GM12878 (cell line): Measurements from ENCODE around the gene PTPRN2.

ENCODE experiments used
- ATF3 ChIP-seq: IDR thresholded peaks from 2 replicates; pipeline ENCODE4 v1.6.1; 2011; ENCODE audit warnings: low read depth, mild to moderate bottlenecking, low read length, moderate library complexity, borderline replicate concordance; ENCODE audit errors: extremely low read depth
- BACH1 ChIP-seq: fragments of 450-650 bp; IDR thresholded peaks from 2 replicates; pipeline ENCODE4 v1.6.1; 2017; ENCODE audit warnings: mild to moderate bottlenecking, borderline replicate concordance
- CHD2 ChIP-seq: IDR thresholded peaks from 2 replicates; pipeline ENCODE4 v1.6.1; 2011; ENCODE audit warnings: low read depth, low read length, improper control_type of control experiment, borderline replicate concordance
- EZH2 ChIP-seq: IDR thresholded peaks from 2 replicates; pipeline ENCODE4 v1.6.1; 2012; ENCODE audit warnings: low read depth, mild to moderate bottlenecking, control low read depth, inconsistent platforms, low read length, borderline replicate concordance; ENCODE audit not compliant: control insufficient read depth
- MYC ChIP-seq: IDR thresholded peaks from 2 replicates; pipeline ENCODE4 v1.6.1; 2011; ENCODE audit warnings: mild to moderate bottlenecking, low read length, moderate library complexity, inconsistent platforms; ENCODE audit not compliant: insufficient read depth, insufficient replicate concordance, insufficient read length, severe bottlenecking
- POLR2AphosphoS5 ChIP-seq: IDR thresholded peaks from 2 replicates; pipeline ENCODE4 v1.6.1; 2011; ENCODE audit warnings: mild to moderate bottlenecking, low read length, inconsistent platforms
- RELA ChIP-seq: fragments of 450-650 bp; IDR thresholded peaks from 2 replicates; pipeline ENCODE4 v1.8.0; 2014; ENCODE audit warnings: borderline replicate concordance; ENCODE audit not compliant: partially characterized antibody
- RFX5 ChIP-seq: IDR thresholded peaks from 2 replicates; pipeline ENCODE4 v1.6.1; 2011; ENCODE audit warnings: low read depth, low read length, improper control_type of control experiment
- SMAD1 ChIP-seq: fragments of 450-650 bp; IDR thresholded peaks from 2 replicates; pipeline ENCODE4 v1.6.1; 2018; ENCODE audit warnings: mild to moderate bottlenecking, low read depth; ENCODE audit not compliant: partially characterized antibody
- TCF12 ChIP-seq: IDR thresholded peaks from 2 replicates; pipeline ENCODE4 v1.6.1; 2011; ENCODE audit warnings: low read depth, mild to moderate bottlenecking, low read length
- TF ChIP-seq, protein P1 (sequence below), 3 experiments: IDR thresholded peaks in 2 of 3; conservative IDR thresholded peaks in 1 of 3; 2 replicates each; pipeline ENCODE4 v1.5.1; 2011; ENCODE audit warnings: low read depth in 3 of 3, low read length in 3 of 3, mild to moderate bottlenecking in 3 of 3, control low read depth in 2 of 3, moderate library complexity in 2 of 3, inconsistent platforms in 1 of 3, mixed read lengths in 1 of 3; ENCODE audit not compliant: control insufficient read depth in 2 of 3, insufficient read depth in 1 of 3; ENCODE audit errors: extremely low read depth in 1 of 3
- TF ChIP-seq, protein P2 (sequence below): fragments of 150-350 bp; IDR thresholded peaks from 2 replicates; pipeline ENCODE4 v1.6.1; 2016; ENCODE audit warnings: low read depth, low read length
- TF ChIP-seq, protein P3 (sequence below): fragments of 450-650 bp; formaldehyde crosslinking; IDR thresholded peaks from 2 replicates; pipeline ENCODE4 v1.5.0; 2022; ENCODE audit warnings: mild to moderate bottlenecking, missing genetic modification characterization

GRCh38 chr7:158051776-158052175 lies 535.8 kb downstream of the PTPRN2 start:
- TF ChIP-seq CHD2 = no peak
- no peak for TF ChIP-seq MYC
- no peak for TF ChIP-seq ATF3
- TF ChIP-seq, protein P1, sequence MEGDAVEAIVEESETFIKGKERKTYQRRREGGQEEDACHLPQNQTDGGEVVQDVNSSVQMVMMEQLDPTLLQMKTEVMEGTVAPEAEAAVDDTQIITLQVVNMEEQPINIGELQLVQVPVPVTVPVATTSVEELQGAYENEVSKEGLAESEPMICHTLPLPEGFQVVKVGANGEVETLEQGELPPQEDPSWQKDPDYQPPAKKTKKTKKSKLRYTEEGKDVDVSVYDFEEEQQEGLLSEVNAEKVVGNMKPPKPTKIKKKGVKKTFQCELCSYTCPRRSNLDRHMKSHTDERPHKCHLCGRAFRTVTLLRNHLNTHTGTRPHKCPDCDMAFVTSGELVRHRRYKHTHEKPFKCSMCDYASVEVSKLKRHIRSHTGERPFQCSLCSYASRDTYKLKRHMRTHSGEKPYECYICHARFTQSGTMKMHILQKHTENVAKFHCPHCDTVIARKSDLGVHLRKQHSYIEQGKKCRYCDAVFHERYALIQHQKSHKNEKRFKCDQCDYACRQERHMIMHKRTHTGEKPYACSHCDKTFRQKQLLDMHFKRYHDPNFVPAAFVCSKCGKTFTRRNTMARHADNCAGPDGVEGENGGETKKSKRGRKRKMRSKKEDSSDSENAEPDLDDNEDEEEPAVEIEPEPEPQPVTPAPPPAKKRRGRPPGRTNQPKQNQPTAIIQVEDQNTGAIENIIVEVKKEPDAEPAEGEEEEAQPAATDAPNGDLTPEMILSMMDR (IDR thresholded peaks at IDR 0.05 in 2 of 3, conservative IDR thresholded peaks at IDR 0.05 in 1 of 3; ENCODE audit: control insufficient read depth in 2 of 3, extremely low read depth in 1 of 3, insufficient read depth in 1 of 3, low read depth in 3 of 3, low read length in 3 of 3) = no peak
- no peak for TF ChIP-seq TCF12
- TF ChIP-seq, protein P2, sequence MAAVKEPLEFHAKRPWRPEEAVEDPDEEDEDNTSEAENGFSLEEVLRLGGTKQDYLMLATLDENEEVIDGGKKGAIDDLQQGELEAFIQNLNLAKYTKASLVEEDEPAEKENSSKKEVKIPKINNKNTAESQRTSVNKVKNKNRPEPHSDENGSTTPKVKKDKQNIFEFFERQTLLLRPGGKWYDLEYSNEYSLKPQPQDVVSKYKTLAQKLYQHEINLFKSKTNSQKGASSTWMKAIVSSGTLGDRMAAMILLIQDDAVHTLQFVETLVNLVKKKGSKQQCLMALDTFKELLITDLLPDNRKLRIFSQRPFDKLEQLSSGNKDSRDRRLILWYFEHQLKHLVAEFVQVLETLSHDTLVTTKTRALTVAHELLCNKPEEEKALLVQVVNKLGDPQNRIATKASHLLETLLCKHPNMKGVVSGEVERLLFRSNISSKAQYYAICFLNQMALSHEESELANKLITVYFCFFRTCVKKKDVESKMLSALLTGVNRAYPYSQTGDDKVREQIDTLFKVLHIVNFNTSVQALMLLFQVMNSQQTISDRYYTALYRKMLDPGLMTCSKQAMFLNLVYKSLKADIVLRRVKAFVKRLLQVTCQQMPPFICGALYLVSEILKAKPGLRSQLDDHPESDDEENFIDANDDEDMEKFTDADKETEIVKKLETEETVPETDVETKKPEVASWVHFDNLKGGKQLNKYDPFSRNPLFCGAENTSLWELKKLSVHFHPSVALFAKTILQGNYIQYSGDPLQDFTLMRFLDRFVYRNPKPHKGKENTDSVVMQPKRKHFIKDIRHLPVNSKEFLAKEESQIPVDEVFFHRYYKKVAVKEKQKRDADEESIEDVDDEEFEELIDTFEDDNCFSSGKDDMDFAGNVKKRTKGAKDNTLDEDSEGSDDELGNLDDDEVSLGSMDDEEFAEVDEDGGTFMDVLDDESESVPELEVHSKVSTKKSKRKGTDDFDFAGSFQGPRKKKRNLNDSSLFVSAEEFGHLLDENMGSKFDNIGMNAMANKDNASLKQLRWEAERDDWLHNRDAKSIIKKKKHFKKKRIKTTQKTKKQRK = no peak
- TF ChIP-seq BACH1 = no peak
- no peak for TF ChIP-seq RFX5
- no peak for TF ChIP-seq POLR2AphosphoS5
- TF ChIP-seq EZH2 = no peak
- no peak for TF ChIP-seq SMAD1
- no peak for TF ChIP-seq RELA
- TF ChIP-seq, protein P3, sequence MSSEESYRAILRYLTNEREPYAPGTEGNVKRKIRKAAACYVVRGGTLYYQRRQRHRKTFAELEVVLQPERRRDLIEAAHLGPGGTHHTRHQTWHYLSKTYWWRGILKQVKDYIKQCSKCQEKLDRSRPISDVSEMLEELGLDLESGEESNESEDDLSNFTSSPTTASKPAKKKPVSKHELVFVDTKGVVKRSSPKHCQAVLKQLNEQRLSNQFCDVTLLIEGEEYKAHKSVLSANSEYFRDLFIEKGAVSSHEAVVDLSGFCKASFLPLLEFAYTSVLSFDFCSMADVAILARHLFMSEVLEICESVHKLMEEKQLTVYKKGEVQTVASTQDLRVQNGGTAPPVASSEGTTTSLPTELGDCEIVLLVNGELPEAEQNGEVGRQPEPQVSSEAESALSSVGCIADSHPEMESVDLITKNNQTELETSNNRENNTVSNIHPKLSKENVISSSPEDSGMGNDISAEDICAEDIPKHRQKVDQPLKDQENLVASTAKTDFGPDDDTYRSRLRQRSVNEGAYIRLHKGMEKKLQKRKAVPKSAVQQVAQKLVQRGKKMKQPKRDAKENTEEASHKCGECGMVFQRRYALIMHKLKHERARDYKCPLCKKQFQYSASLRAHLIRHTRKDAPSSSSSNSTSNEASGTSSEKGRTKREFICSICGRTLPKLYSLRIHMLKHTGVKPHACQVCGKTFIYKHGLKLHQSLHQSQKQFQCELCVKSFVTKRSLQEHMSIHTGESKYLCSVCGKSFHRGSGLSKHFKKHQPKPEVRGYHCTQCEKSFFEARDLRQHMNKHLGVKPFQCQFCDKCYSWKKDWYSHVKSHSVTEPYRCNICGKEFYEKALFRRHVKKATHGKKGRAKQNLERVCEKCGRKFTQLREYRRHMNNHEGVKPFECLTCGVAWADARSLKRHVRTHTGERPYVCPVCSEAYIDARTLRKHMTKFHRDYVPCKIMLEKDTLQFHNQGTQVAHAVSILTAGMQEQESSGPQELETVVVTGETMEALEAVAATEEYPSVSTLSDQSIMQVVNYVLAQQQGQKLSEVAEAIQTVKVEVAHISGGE = no peak
